Large intestine (tissue), 12 donors: ENCODE measurements around the gene KNG1. TPM values are rescaled to one million over a fixed set of nuclear protein-coding genes. Genes with fewer than 3 reads are reported as not detected.

ENCODE experiments used
- DNase-seq, 2 donors: peaks; one replicate each; pipeline versions ENCODE4 v3.0.0 to v3.0.0-alpha.2; 2013
- H3K27ac ChIP-seq: one replicate; pipeline ENCODE4 v1.5.1; 2013; ENCODE audit warnings: low read length
- H3K27me3 ChIP-seq: 2 replicates; pipeline ENCODE4 v1.6.1; 2013; ENCODE audit warnings: low read length; ENCODE audit not compliant: control insufficient read depth, insufficient read depth
- H3K36me3 ChIP-seq: 2 replicates; pipeline ENCODE4 v1.6.1; 2013; ENCODE audit warnings: low read length; ENCODE audit not compliant: control insufficient read depth, insufficient read depth
- H3K4me1 ChIP-seq: one replicate; pipeline ENCODE4 v1.6.1; 2013; ENCODE audit warnings: low read length; ENCODE audit not compliant: control insufficient read depth, insufficient read depth
- H3K4me3 ChIP-seq: one replicate; pipeline ENCODE4 v1.5.1; 2013; ENCODE audit warnings: low read length
- H3K9me3 ChIP-seq: one replicate; pipeline ENCODE4 v1.6.1; 2013; ENCODE audit warnings: mild to moderate bottlenecking, low read depth, low read length, moderate library complexity; ENCODE audit not compliant: control insufficient read depth
- WGBS: methylation state at CpG from one replicate; pipeline ENCODE4 v1.1.5; 2013; ENCODE audit warnings: low lambda C conversion rate; ENCODE audit not compliant: insufficient coverage; 5-methylcytosine and 5-hydroxymethylcytosine counted together
- long read RNA-seq, 11 donors: transcript quantifications; one replicate each; lab custom pipeline, GENCODE V29; 2026
- polyA plus RNA-seq: library from polyadenylated mRNA; unstranded; fragments of 120-200 nt; gene quantifications from one replicate; pipeline ENCODE4 v1.2.1, GENCODE V29; 2013

The KNG1 gene
- 5.1 TPM for polyA plus RNA-seq
- long read RNA-seq, donor 1, partial matches to known transcripts, result 0 of 4 reads
- long read RNA-seq, donor 1, other reads (novel, unspliced or antisense), result 0 of 4 reads
- long read RNA-seq, donor 2, partial matches to known transcripts, result 0 of 4 reads
- long read RNA-seq, donor 2, other reads (novel, unspliced or antisense), result 0 of 4 reads
- long read RNA-seq, donor 3, result 0 reads
- long read RNA-seq, donor 4, result 0 reads
- long read RNA-seq, donor 5, partial matches to known transcripts, result 0 of 1 reads
- long read RNA-seq, donor 5, other reads (novel, unspliced or antisense), result 0 of 1 reads
- long read RNA-seq, donor 6, partial matches to known transcripts, result 0 of 1 reads
- long read RNA-seq, donor 6, other reads (novel, unspliced or antisense), result 0 of 1 reads
- long read RNA-seq, donor 7, result 0 reads
- long read RNA-seq, donor 8, partial matches to known transcripts, result 0 of 2 reads
- long read RNA-seq, donor 8, other reads (novel, unspliced or antisense), result 0 of 2 reads
- long read RNA-seq, donor 9, transcript KNG1-206 (11 exons, 2,176 nt), result major isoform, 11 of 13 reads
- long read RNA-seq, donor 9, partial matches to known transcripts, result 0 of 13 reads
- long read RNA-seq, donor 9, other reads (novel, unspliced or antisense), result 0 of 13 reads
- long read RNA-seq, donor 10, partial matches to known transcripts, result 0 of 5 reads
- long read RNA-seq, donor 10, other reads (novel, unspliced or antisense), result 0 of 5 reads
- long read RNA-seq, donor 11, partial matches to known transcripts, result 0 of 1 reads
- long read RNA-seq, donor 11, other reads (novel, unspliced or antisense), result 0 of 1 reads

GRCh38 chr3:186717039-186717457 lies at the start of gene KNG1:
Gene KNG1 (plus strand): TSS chr3:186717359. CDS start chr3:186717543, 184 bp downstream.
- H3K27ac ChIP-seq, result peak within 1 kb of the TSS; percentile 66
- no CpG with 5 or more reads among the region's 3 CpGs for WGBS
- H3K9me3 ChIP-seq, result no peaks in the 10 kb centered on the region
- peak; percentile 56 to 79 for DNase-seq
- no peaks in the 10 kb centered on the region for H3K27me3 ChIP-seq
- peaks cover 10% of the 10 kb centered on the region for H3K4me1 ChIP-seq
- H3K4me3 ChIP-seq, result no peak within 1 kb of the TSS
- no peaks in the 10 kb centered on the region for H3K36me3 ChIP-seq

GRCh38 chr3:186668426-186668825 lies 48.7 kb upstream of the KNG1 start:
- Histone ChIP-seq H3K4me3 (no peak overlapping the region), H3K27ac (no peak overlapping the region), H3K9me3 (no peaks in the 10 kb centered on the region), H3K4me1 (no peaks in the 10 kb centered on the region), H3K36me3 (no peaks in the 10 kb centered on the region), H3K27me3 (no peaks in the 10 kb centered on the region)
- DNase-seq, result no peak
- WGBS, result 100% methylated on average over 1 of the region's 6 CpGs

GRCh38 chr3:186669378-186670084 lies 47.6 kb upstream of the KNG1 start:
- no CpG with 5 or more reads among the region's 2 CpGs for WGBS
- no peak overlapping the region for H3K4me3 ChIP-seq
- H3K36me3 ChIP-seq, result no peaks in the 10 kb centered on the region
- DNase-seq, result peak in 1 of 2 donors; percentile 25
- no peaks in the 10 kb centered on the region for H3K9me3 ChIP-seq
- H3K4me1 ChIP-seq, result no peaks in the 10 kb centered on the region
- H3K27ac ChIP-seq, result no peak overlapping the region
- H3K27me3 ChIP-seq, result peaks cover under 1% of the 10 kb centered on the region

GRCh38 chr3:186670155-186670554 lies 47.0 kb upstream of the KNG1 start:
- Histone ChIP-seq H3K27me3 (peaks cover 2% of the 10 kb centered on the region), H3K4me3 (no peak overlapping the region), H3K4me1 (no peaks in the 10 kb centered on the region), H3K9me3 (no peaks in the 10 kb centered on the region), H3K36me3 (no peaks in the 10 kb centered on the region), H3K27ac (no peak overlapping the region)
- no peak for DNase-seq

- Histone ChIP-seq H3K4me1 (no peaks in the 10 kb centered on the region), H3K36me3 (no peaks in the 10 kb centered on the region), H3K4me3 (no peak overlapping the region), H3K9me3 (no peaks in the 10 kb centered on the region), H3K27me3 (peaks cover 2% of the 10 kb centered on the region), H3K27ac (no peak overlapping the region)
- no peak for DNase-seq
- no CpG with 5 or more reads among the region's 3 CpGs for WGBS
Measured at GRCh38 chr3:186671051-186671450, 46.1 kb upstream of the KNG1 start.

- Histone ChIP-seq H3K27me3 (peaks cover 2% of the 10 kb centered on the region), H3K27ac (peak overlapping the region; percentile 25)
- DNase-seq, result no peak
Measured at GRCh38 chr3:186678604-186679003, 38.6 kb upstream of the KNG1 start.

GRCh38 chr3:186679151-186679550 lies 38.0 kb upstream of the KNG1 start:
- H3K4me1 ChIP-seq, result peaks cover 19% of the 10 kb centered on the region
- peak; percentile 12 to 23 for DNase-seq
- WGBS, result no CpG with 5 or more reads among the region's 1 CpG
- H3K27me3 ChIP-seq, result peaks cover 2% of the 10 kb centered on the region
- no peaks in the 10 kb centered on the region for H3K9me3 ChIP-seq
- no peaks in the 10 kb centered on the region for H3K36me3 ChIP-seq
- no peak overlapping the region for H3K4me3 ChIP-seq
- H3K27ac ChIP-seq, result peak overlapping the region; percentile 25

More at GRCh38 chr3:186678604-186679003, 38.6 kb upstream of the KNG1 start:
- peaks cover 14% of the 10 kb centered on the region for H3K4me1 ChIP-seq
- H3K9me3 ChIP-seq, result no peaks in the 10 kb centered on the region
- H3K4me3 ChIP-seq, result no peak overlapping the region
- H3K36me3 ChIP-seq, result no peaks in the 10 kb centered on the region

GRCh38 chr3:186680869-186681268 lies 36.3 kb upstream of the KNG1 start:
- H3K9me3 ChIP-seq, result peaks cover 4% of the 10 kb centered on the region
- H3K27me3 ChIP-seq, result no peaks in the 10 kb centered on the region
- WGBS, result no CpG with 5 or more reads among the region's 1 CpG
- H3K4me1 ChIP-seq, result peaks cover 19% of the 10 kb centered on the region
- no peak for DNase-seq
- H3K27ac ChIP-seq, result no peak overlapping the region
- H3K36me3 ChIP-seq, result no peaks in the 10 kb centered on the region
- no peak overlapping the region for H3K4me3 ChIP-seq

- Histone ChIP-seq H3K27me3 (no peaks in the 10 kb centered on the region), H3K36me3 (no peaks in the 10 kb centered on the region), H3K4me1 (peaks cover 19% of the 10 kb centered on the region), H3K27ac (peak overlapping the region; percentile 71), H3K9me3 (peaks cover 4% of the 10 kb centered on the region), H3K4me3 (no peak overlapping the region)
- no CpG with 5 or more reads among the region's 3 CpGs for WGBS
- peak; percentile 23 to 56 for DNase-seq
Measured at GRCh38 chr3:186682812-186683211, 34.3 kb upstream of the KNG1 start.

- Histone ChIP-seq H3K9me3 (peaks cover 4% of the 10 kb centered on the region), H3K27me3 (no peaks in the 10 kb centered on the region), H3K27ac (no peak overlapping the region), H3K4me3 (no peak overlapping the region), H3K36me3 (no peaks in the 10 kb centered on the region), H3K4me1 (peaks cover 19% of the 10 kb centered on the region)
- no peak for DNase-seq
- WGBS, result 100% methylated on average over 1 of the region's 3 CpGs
Measured at GRCh38 chr3:186683979-186684378, 33.2 kb upstream of the KNG1 start.
